Activated CD4-positive, alpha-beta T cell treated with anti-CD3 and anti-CD28 coated beads, Interleukin-2, amount 10 ng/mL, durations not matched to agents 24 days and 14 days (primary cell): ENCODE measurements around the gene GAMT. TPM values are rescaled to one million over a fixed set of nuclear protein-coding genes. Genes with fewer than 3 reads are reported as not detected.

Experiments used
- DNase-seq: peaks from one replicate; pipeline ENCODE4 v3.0.0; 2022
- H3K27ac Mint-ChIP-seq: one replicate; pipeline ENCODE4 v1.8.0; 2022; ENCODE audit warnings: mild to moderate bottlenecking, mixed read lengths
- H3K27me3 Mint-ChIP-seq: one replicate; pipeline ENCODE4 v1.8.0; 2022; ENCODE audit warnings: mixed read lengths
- H3K36me3 Mint-ChIP-seq: one replicate; pipeline ENCODE4 v1.8.0; 2022; ENCODE audit warnings: low read depth, mild to moderate bottlenecking, mixed read lengths
- H3K4me1 Mint-ChIP-seq: one replicate; pipeline ENCODE4 v1.8.0; 2021; ENCODE audit warnings: mixed read lengths
- H3K4me3 Mint-ChIP-seq: one replicate; pipeline ENCODE4 v1.8.0; 2022; ENCODE audit warnings: mild to moderate bottlenecking, moderate library complexity, mixed read lengths
- H3K9me3 Mint-ChIP-seq: one replicate; pipeline ENCODE4 v1.8.0; 2021; ENCODE audit warnings: mixed read lengths
- intact Hi-C: fragments of 100-400 bp; cut with micrococcal nuclease; formaldehyde crosslinking; loops from one replicate; pipeline ENCODE4 v1.15.1; 2023
- total RNA-seq: library from RNA; stranded (reverse); gene quantifications from 2 replicates; pipeline ENCODE4 v1.2.3, GENCODE V29; 2022

GAMT gene
- total RNA-seq, 1 donor from 2014 or later: 32.6 TPM

- Mint-ChIP-seq H3K4me3 (no peak overlapping the region), H3K9me3 (no peaks in the 10 kb centered on the region), H3K4me1 (peaks cover 5% of the 10 kb centered on the region), H3K36me3 (peaks cover 12% of the 10 kb centered on the region), H3K27ac (no peak overlapping the region), H3K27me3 (no peaks in the 10 kb centered on the region)
- intact Hi-C loops: no loop called here
- DNase-seq: no peak
Observed at GRCh38 chr19:1395194-1396018, 5.9 kb downstream of the GAMT start.

DNA sequence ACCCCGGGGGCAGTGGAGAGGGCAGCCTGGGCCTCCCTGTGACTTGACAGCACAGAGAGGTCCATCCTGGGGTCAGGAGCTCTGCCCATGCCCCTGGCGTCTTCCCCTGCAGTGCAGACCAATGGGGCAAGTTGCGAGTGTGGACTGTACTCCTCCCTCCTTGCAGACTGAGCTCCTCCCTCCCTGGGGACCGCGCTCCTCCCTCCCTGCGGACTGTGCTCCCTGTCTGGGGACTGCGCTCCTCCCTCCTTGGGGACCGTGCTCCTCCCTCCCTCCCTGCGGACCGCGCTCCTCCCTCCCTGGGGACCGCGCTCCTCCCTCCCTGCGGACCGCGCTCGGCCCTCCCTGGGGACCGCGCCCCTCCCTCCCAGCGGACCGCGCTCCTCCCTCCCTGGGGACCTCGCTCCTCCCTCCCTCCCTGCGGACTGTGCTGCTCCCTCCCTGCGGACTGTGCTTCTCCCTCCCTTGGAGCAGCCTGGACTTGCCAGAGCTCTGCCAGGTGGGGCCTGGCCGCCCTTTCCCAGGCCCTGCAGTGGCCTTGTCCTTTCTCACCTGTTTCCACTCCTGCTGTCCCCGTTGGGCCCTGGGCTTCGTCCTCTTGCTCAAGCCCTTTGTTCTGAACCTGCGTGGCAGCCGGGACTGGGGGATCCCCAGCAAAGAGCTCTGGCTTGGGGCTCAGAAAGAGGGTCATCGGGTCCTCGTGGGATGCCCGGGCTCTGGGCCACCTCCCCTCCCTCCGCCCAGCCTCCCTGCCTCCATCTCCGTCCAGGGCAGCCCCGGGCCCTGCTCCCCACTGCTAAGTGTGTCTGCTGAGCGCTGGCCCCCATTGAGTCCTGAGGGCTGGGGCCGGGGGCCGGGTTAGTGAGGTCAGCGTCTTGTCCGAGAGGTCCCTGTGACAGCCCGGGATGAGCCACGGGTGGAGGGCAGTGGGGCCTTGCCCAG is 6.8 kb downstream of the GAMT start:
- Mint-ChIP-seq H3K27me3 (no peaks in the 10 kb centered on the region), H3K4me3 (no peak overlapping the region), H3K9me3 (no peaks in the 10 kb centered on the region), H3K4me1 (peaks cover 5% of the 10 kb centered on the region), H3K27ac (no peak overlapping the region), H3K36me3 (peaks cover 19% of the 10 kb centered on the region)
- intact Hi-C loops: no loop called here
- no peak for DNase-seq

DNA sequence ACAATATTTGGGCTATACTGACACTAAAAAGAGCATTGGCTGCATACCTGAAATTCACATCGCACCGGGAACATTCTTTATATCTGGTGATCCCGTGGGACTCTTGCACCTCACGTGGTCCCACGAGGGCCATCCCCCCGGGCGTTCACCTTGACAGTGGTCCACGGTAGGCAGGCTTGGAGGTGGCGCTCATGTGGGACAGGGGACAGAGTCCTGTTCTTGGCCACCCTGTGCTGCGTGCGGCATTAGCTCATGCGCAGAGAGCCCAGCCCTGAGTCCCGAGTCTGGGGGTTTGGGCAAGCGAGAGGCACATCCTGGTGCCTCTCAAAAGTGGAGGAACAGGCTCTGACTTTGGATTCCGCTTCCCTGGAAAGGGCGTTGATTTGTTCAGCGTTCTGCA is 7.5 kb downstream of the GAMT start:
- Mint-ChIP-seq H3K4me3 (no peak overlapping the region), H3K36me3 (peaks cover 26% of the 10 kb centered on the region), H3K9me3 (no peaks in the 10 kb centered on the region), H3K27me3 (no peaks in the 10 kb centered on the region), H3K4me1 (peaks cover 5% of the 10 kb centered on the region), H3K27ac (no peak overlapping the region)
- no peak for DNase-seq
- intact Hi-C loops: no loop called here

DNA sequence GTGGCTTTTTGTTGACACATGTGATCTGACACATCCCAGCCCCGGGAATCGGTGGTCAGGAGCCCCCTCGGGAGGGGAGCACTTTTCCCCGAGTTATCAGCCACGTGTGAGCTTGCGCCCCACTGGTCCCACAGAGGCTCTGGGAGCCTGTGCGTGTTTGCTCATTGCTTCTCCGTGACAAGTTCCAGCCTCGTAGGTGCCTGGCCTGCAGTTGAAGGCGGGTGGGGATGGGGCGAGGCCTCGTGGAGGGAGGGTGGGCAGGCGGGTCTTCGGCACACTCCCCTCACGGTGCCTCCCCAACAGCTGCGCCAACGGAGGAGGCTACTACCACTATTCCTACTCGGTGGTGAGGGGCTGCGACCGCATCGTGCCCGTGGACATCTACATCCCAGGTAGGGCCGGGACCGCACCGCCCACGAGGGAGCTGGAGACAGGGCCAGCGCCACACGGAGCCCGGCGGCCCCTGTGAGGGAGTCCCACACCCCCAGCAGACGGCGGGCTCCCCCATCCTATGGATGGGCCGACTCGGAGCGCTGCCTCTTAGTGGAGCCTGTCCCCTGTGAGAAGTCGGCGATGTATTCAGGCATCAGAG is 8.3 kb downstream of the GAMT start:
- Mint-ChIP-seq H3K27me3 (no peaks in the 10 kb centered on the region), H3K4me3 (no peak overlapping the region), H3K4me1 (peaks cover 3% of the 10 kb centered on the region), H3K27ac (no peak overlapping the region), H3K9me3 (no peaks in the 10 kb centered on the region), H3K36me3 (peaks cover 28% of the 10 kb centered on the region)
- no peak for DNase-seq
- intact Hi-C loops: no loop called here

- Mint-ChIP-seq H3K27ac (no peak overlapping the region), H3K36me3 (peaks cover 28% of the 10 kb centered on the region), H3K9me3 (no peaks in the 10 kb centered on the region), H3K4me1 (peaks cover 3% of the 10 kb centered on the region), H3K4me3 (no peak overlapping the region), H3K27me3 (no peaks in the 10 kb centered on the region)
- no peak for DNase-seq
- intact Hi-C loops: no loop called here
Observed at GRCh38 chr19:1392407-1392806, 8.9 kb downstream of the GAMT start.

GRCh38 chr19:1390890-1391423 is 10.4 kb downstream of the GAMT start:
- intact Hi-C loops: no loop called here
- Mint-ChIP-seq H3K27ac (no peak overlapping the region), H3K4me1 (peaks cover 2% of the 10 kb centered on the region), H3K9me3 (no peaks in the 10 kb centered on the region), H3K36me3 (peaks cover 29% of the 10 kb centered on the region), H3K27me3 (no peaks in the 10 kb centered on the region), H3K4me3 (no peak overlapping the region)
- DNase-seq: no peak

DNA sequence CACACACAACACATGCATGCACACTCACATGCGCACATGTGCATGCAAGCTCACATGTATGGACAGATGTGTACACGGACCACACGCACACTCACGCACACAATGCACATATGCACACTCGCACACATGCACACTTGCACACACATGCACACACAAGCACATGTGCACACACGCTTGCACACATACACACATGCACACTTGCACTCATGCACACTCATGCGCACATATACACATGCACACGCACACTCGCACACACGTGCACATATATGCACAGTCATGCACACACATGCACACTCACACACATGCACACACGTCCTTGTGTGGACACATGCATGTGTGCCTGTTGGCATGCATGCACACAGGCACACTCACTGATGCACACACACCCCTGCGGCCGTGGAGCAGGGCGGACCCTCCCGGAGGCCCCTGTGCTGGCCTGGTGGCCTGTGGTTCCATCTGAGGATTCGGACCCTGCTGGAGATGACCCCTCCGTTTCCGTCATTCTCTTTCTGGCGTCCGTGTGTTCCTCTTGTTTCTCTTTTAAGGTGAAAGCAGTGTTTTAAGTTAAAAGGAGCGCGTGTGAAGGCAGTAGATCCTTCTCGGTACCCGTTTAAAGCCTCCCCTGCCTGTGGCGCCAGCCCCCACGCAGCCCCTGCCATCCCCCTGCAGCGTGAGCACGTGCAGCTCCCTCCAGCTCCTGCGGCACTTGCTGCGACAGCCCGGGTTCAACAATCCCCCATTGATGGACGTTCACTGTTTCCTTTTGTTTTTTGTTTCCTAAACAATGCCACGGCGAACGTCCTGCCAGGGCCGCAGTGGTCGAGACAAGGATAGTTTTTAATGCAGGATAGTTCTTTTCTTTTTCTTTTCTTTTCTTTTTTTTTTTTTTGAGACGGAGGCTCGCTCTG is 12.1 kb downstream of the GAMT start:
- intact Hi-C loops: no loop called here
- H3K4me1 Mint-ChIP-seq: peaks cover 7% of the 10 kb centered on the region
- DNase-seq: no peak
- no peak overlapping the region for H3K27ac Mint-ChIP-seq
- no peaks in the 10 kb centered on the region for H3K27me3 Mint-ChIP-seq
- peaks cover 29% of the 10 kb centered on the region for H3K36me3 Mint-ChIP-seq
- no peaks in the 10 kb centered on the region for H3K9me3 Mint-ChIP-seq
- no peak overlapping the region for H3K4me3 Mint-ChIP-seq

- H3K4me3 Mint-ChIP-seq: no peak overlapping the region
- peaks cover 29% of the 10 kb centered on the region for H3K36me3 Mint-ChIP-seq
- no peak overlapping the region for H3K27ac Mint-ChIP-seq
- intact Hi-C loops: no loop called here
- H3K4me1 Mint-ChIP-seq: peaks cover 7% of the 10 kb centered on the region
- DNase-seq: no peak
- H3K27me3 Mint-ChIP-seq: peaks cover under 1% of the 10 kb centered on the region
- H3K9me3 Mint-ChIP-seq: no peaks in the 10 kb centered on the region
Observed at GRCh38 chr19:1388637-1389026, 12.7 kb downstream of the GAMT start.

GRCh38 chr19:1387684-1388636 is 13.4 kb downstream of the GAMT start:
- Mint-ChIP-seq H3K4me3 (no peak overlapping the region), H3K36me3 (peaks cover 31% of the 10 kb centered on the region), H3K9me3 (peaks cover 4% of the 10 kb centered on the region), H3K27ac (no peak overlapping the region), H3K27me3 (peaks cover 8% of the 10 kb centered on the region), H3K4me1 (peaks cover 13% of the 10 kb centered on the region)
- intact Hi-C loops: no loop called here
- DNase-seq: no peak

GRCh38 chr19:1386945-1387683 is 14.2 kb downstream of the GAMT start:
- Mint-ChIP-seq H3K9me3 (peaks cover 4% of the 10 kb centered on the region), H3K27ac (no peak overlapping the region), H3K4me1 (peaks cover 15% of the 10 kb centered on the region), H3K27me3 (peaks cover 9% of the 10 kb centered on the region), H3K4me3 (no peak overlapping the region), H3K36me3 (peaks cover 28% of the 10 kb centered on the region)
- intact Hi-C loops: no loop called here
- DNase-seq: no peak

DNA sequence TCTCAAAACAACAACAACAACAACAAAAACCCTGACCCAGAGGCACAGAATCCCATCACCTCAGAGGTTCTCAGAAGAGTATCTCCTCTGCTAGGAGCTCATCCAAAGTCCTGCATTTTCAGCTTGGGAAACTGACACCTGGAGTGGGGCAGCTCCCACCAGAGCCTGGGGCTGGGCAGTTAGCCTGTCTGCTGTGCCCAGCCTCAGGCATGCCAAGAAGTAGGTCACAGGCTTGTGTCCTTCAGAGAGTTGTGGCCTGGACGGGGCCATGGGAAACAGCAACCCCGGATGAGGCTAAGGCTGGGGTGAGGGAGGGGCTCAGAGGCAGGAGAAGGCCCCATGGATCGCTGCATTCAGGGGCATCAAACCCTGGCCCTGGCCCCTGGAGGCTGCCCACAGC is 15.5 kb downstream of the GAMT start:
- peaks cover 4% of the 10 kb centered on the region for H3K9me3 Mint-ChIP-seq
- peaks cover 23% of the 10 kb centered on the region for H3K36me3 Mint-ChIP-seq
- DNase-seq: no peak
- H3K27ac Mint-ChIP-seq: no peak overlapping the region
- H3K27me3 Mint-ChIP-seq: peaks cover 9% of the 10 kb centered on the region
- H3K4me1 Mint-ChIP-seq: peaks cover 19% of the 10 kb centered on the region
- no peak overlapping the region for H3K4me3 Mint-ChIP-seq
- intact Hi-C loops: no loop called here
